CD14-positive monocyte (primary cell): ENCODE results near the gene IER5L. TPM values are rescaled to one million over a fixed set of nuclear protein-coding genes. Genes with fewer than 3 reads are reported as not detected.

Experiments
- DNase-seq, 3 donors: peaks; one replicate each; pipeline ENCODE4 v3.0.0-alpha.2; 2011 to 2022
- H2AFZ ChIP-seq: 2 replicates; pipeline ENCODE4 v1.6.0; 2012; ENCODE audit warnings: mild to moderate bottlenecking, low read depth, low read length, inconsistent platforms; ENCODE audit not compliant: insufficient read depth, poor library complexity, severe bottlenecking
- H3K27ac ChIP-seq, 2 donors: 1 replicate in 1 of 2; 2 replicates in 1 of 2; pipeline ENCODE4 v1.5.1; 2012 to 2013; ENCODE audit warnings: low read length in 2 of 2, control low read depth in 1 of 2, inconsistent platforms in 1 of 2, low read depth in 1 of 2, mild to moderate bottlenecking in 1 of 2
- H3K27me3 ChIP-seq, 2 donors: one replicate each; pipeline versions ENCODE4 v1.6.0 to v1.6.1; 2011 to 2013; ENCODE audit warnings: low read length in 2 of 2; ENCODE audit not compliant: control insufficient read depth in 2 of 2, insufficient read depth in 2 of 2
- H3K36me3 ChIP-seq, 2 donors: replicated peaks in 1 of 2; 1 replicate in 1 of 2; 2 replicates in 1 of 2; pipeline versions ENCODE4 v1.5.1 to v1.6.1; 2012 to 2013; ENCODE audit warnings: low read length in 2 of 2, control low read depth in 1 of 2, inconsistent platforms in 1 of 2, mild to moderate bottlenecking in 1 of 2; ENCODE audit not compliant: insufficient read depth in 2 of 2, control insufficient read depth in 1 of 2
- H3K4me1 ChIP-seq, 2 donors: 1 replicate in 1 of 2; 2 replicates in 1 of 2; pipeline versions ENCODE4 v1.5.1 to v1.6.1; 2012 to 2013; ENCODE audit warnings: low read length in 2 of 2, control low read depth in 1 of 2, inconsistent platforms in 1 of 2, mild to moderate bottlenecking in 1 of 2, moderate library complexity in 1 of 2; ENCODE audit not compliant: insufficient read depth in 2 of 2, control insufficient read depth in 1 of 2
- H3K4me2 ChIP-seq: replicated peaks from 2 replicates; pipeline ENCODE3; 2012; ENCODE audit warnings: low read length, moderate library complexity, mild to moderate bottlenecking; ENCODE audit not compliant: poor library complexity, severe bottlenecking; ENCODE audit errors: extremely low read depth
- H3K4me3 ChIP-seq, 3 experiments: fragments of 200-600 bp in 1 of 3; sonication (generic) in 1 of 3; replicated peaks in 1 of 3; 1 replicate in 2 of 3; 2 replicates in 1 of 3; pipeline ENCODE4 v1.5.1; 2011 to 2013; ENCODE audit warnings: low read length in 3 of 3, mild to moderate bottlenecking in 3 of 3, control low read depth in 2 of 3, low read depth in 2 of 3, inconsistent platforms in 1 of 3, moderate library complexity in 1 of 3
- H3K79me2 ChIP-seq: 2 replicates; pipeline ENCODE4 v1.6.0; 2012; ENCODE audit warnings: mild to moderate bottlenecking, control low read depth, inconsistent platforms, low read length, moderate library complexity; ENCODE audit not compliant: insufficient read depth
- H3K9ac ChIP-seq: 2 replicates; pipeline ENCODE4 v1.6.0; 2017; ENCODE audit warnings: low read length, mild to moderate bottlenecking; ENCODE audit not compliant: insufficient read depth, poor library complexity, severe bottlenecking
- H3K9me3 ChIP-seq, 2 donors: replicated peaks in 1 of 2; 1 replicate in 1 of 2; 2 replicates in 1 of 2; pipeline versions ENCODE4 v1.5.1 to v1.6.1; 2012 to 2013; ENCODE audit warnings: low read length in 2 of 2, control low read depth in 1 of 2; ENCODE audit not compliant: control insufficient read depth in 1 of 2, insufficient read depth in 1 of 2
- H4K20me1 ChIP-seq: 2 replicates; pipeline ENCODE4 v1.6.0; 2012; ENCODE audit warnings: mild to moderate bottlenecking, low read length, control low read depth, moderate library complexity; ENCODE audit not compliant: insufficient read depth
- H3K27ac Mint-ChIP-seq, 7 donors: one replicate each; pipeline ENCODE4 v1.8.0; 2020; ENCODE audit warnings: mild to moderate bottlenecking in 7 of 7, mixed read lengths in 7 of 7, moderate library complexity in 6 of 7, inconsistent platforms in 2 of 7
- H3K27me3 Mint-ChIP-seq, 3 donors: one replicate each; pipeline ENCODE4 v1.8.0; 2021 to 2022; ENCODE audit warnings: low read depth in 3 of 3, mild to moderate bottlenecking in 3 of 3, mixed read lengths in 3 of 3, moderate library complexity in 3 of 3, inconsistent platforms in 1 of 3
- H3K36me3 Mint-ChIP-seq, 2 donors: one replicate each; pipeline ENCODE4 v1.8.0; 2020; ENCODE audit warnings: mixed read lengths in 2 of 2, inconsistent platforms in 1 of 2, mild to moderate bottlenecking in 1 of 2
- H3K4me1 Mint-ChIP-seq: one replicate; pipeline ENCODE4 v1.8.0; 2020; ENCODE audit warnings: mild to moderate bottlenecking, mixed read lengths
- H3K4me3 Mint-ChIP-seq, 2 donors: one replicate each; pipeline ENCODE4 v1.8.0; 2020; ENCODE audit warnings: mild to moderate bottlenecking in 2 of 2, mixed read lengths in 2 of 2, moderate library complexity in 1 of 2
- H3K9me3 Mint-ChIP-seq, 7 donors: one replicate each; pipeline ENCODE4 v1.8.0; 2020 to 2022; ENCODE audit warnings: mixed read lengths in 7 of 7, mild to moderate bottlenecking in 6 of 7, moderate library complexity in 6 of 7, inconsistent platforms in 2 of 7
- WGBS: methylation state at CpG from one replicate; pipeline ENCODE4 v1.1.5; 2013; ENCODE audit warnings: missing lambda C conversion rate; ENCODE audit not compliant: insufficient coverage; 5-methylcytosine and 5-hydroxymethylcytosine counted together
- intact Hi-C, 2 donors: fragments of 100-400 bp; cut with micrococcal nuclease; formaldehyde crosslinking; loops; one replicate each; pipeline versions ENCODE4 v1.15.0 to v1.15.1; 2023
- polyA plus RNA-seq, 3 donors: library from polyadenylated mRNA; depleted of rRNA in 1 of 3; unstranded in 2 of 3; stranded (reverse) in 1 of 3; fragments of 300-500 nt in 2 of 3; fragments of >200 nt in 1 of 3; fragmentation: Illumina TruSeq in 2 of 3; gene quantifications; 1 replicate in 2 of 3; 2 replicates in 1 of 3; pipeline ENCODE4 v1.2.3, GENCODE V29; 2012 to 2021
- TF ChIP-seq, protein P1 (sequence below): fragments of 200-600 bp; IDR thresholded peaks from one replicate; pipeline ENCODE4 v1.8.0; 2022; ENCODE audit warnings: antibody characterized with exemption, mild to moderate bottlenecking

The IER5L gene
- polyA plus RNA-seq, 3 donors = 0.36 to 15.5 (median 0.79) TPM

DNA sequence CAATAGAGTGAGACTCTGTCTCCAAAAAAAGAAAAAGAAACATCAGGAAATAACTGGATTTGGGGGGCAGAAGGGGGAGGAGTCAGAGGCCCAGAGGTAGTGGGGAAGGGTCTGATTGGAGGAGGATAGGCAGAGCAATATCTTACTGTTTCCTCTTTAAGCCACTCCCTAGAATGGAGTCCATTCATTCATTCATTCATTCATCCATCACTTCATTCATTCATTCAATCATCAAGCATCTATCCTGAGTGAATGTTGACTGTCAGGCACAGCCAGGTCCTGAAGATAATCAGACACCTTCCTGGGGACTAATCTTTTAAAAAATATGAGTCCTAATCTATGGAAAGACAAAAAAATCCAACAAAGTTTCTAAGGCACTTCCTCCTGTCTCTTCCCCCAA lies 12.9 kb downstream of the IER5L start:
- TF ChIP-seq, protein P1, sequence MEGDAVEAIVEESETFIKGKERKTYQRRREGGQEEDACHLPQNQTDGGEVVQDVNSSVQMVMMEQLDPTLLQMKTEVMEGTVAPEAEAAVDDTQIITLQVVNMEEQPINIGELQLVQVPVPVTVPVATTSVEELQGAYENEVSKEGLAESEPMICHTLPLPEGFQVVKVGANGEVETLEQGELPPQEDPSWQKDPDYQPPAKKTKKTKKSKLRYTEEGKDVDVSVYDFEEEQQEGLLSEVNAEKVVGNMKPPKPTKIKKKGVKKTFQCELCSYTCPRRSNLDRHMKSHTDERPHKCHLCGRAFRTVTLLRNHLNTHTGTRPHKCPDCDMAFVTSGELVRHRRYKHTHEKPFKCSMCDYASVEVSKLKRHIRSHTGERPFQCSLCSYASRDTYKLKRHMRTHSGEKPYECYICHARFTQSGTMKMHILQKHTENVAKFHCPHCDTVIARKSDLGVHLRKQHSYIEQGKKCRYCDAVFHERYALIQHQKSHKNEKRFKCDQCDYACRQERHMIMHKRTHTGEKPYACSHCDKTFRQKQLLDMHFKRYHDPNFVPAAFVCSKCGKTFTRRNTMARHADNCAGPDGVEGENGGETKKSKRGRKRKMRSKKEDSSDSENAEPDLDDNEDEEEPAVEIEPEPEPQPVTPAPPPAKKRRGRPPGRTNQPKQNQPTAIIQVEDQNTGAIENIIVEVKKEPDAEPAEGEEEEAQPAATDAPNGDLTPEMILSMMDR = no peak
- Mint-ChIP-seq H3K4me1 (peaks cover 69% of the 10 kb centered on the region), H3K36me3 (no peaks in the 10 kb centered on the region), H3K27me3 (peaks cover 0 to 2% (median 0%) of the 10 kb centered on the region in 3 donors), H3K27ac (no peak overlapping the region), H3K4me3 (no peak overlapping the region), H3K9me3 (peaks cover 0 to 4% (median 0%) of the 10 kb centered on the region in 7 donors)
- Histone ChIP-seq H3K9ac (no peak overlapping the region), H2AFZ (no peak overlapping the region), H3K27me3 (no peaks in the 10 kb centered on the region), H3K4me2 (no peak overlapping the region), H3K9me3 (no peaks in the 10 kb centered on the region), H4K20me1 (no peaks in the 10 kb centered on the region), H3K36me3 (no peaks in the 10 kb centered on the region), H3K4me1 (peaks cover 57 to 78% of the 10 kb centered on the region in 2 donors), H3K79me2 (no peaks in the 10 kb centered on the region), H3K27ac (no peak overlapping the region), H3K4me3 (no peak overlapping the region)
- intact Hi-C loops = loop anchor here in 1 of 2 donors (10.0 kb wide), 1 partner anchor 130 kb away; no protein-coding TSS in a partner anchor
- DNase-seq = no peak

DNA sequence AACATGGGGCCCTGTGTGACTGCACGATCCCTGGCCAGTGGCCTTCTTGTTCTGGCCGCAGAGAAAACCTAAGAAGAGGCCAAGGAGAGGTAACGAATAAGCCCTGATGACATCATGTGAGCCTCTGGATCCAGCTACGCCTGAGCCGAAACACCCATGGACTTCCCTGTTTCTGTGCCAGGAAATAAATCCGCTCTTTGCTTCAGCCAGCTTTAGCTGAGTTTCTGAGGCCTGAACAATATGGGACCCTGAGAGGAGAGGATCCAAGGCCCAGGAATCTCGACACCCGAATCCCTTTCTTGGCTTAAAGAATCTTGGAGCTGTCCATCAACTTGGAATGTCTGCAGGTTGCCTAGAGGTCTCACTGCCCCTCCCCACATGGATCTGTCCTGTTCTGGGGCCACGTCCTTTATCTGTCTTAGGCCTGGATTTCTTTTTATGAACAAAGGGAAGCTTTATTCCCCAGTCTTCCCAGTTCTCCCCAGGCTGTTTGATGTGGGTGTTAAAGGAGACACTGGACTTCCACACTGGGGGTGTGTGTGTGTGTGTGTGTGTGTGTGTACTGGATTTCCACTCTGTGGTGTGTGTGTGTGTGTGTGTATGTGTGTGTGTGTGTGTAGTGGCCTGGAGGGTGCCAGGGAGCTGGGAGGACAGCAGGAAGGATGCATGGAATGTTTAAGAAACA lies 13.7 kb downstream of the IER5L start:
- Histone ChIP-seq H3K4me2 (no peak overlapping the region), H3K27ac (no peak overlapping the region), H4K20me1 (no peaks in the 10 kb centered on the region), H3K36me3 (no peaks in the 10 kb centered on the region), H3K9ac (no peak overlapping the region), H3K4me3 (no peak overlapping the region), H3K79me2 (no peaks in the 10 kb centered on the region), H3K9me3 (no peaks in the 10 kb centered on the region), H3K4me1 (peaks cover 54 to 76% of the 10 kb centered on the region in 2 donors), H3K27me3 (no peaks in the 10 kb centered on the region), H2AFZ (no peak overlapping the region)
- WGBS = 63% methylated on average over 8 of the region's 9 CpGs
- no peak overlapping the region for H3K4me3 Mint-ChIP-seq
- H3K4me1 Mint-ChIP-seq = peaks cover 66% of the 10 kb centered on the region
- DNase-seq = peak in 2 of 3 donors; percentile 25 to 39
- peak overlapping the region in 4 of 7 donors; percentile 3 to 49 (median 18) for H3K27ac Mint-ChIP-seq
- TF ChIP-seq, protein P1 = no peak
- H3K9me3 Mint-ChIP-seq = peaks cover 0 to 4% (median 0%) of the 10 kb centered on the region in 7 donors
- H3K27me3 Mint-ChIP-seq = peaks cover 0 to 2% (median 0%) of the 10 kb centered on the region in 3 donors
- intact Hi-C loops = loop anchor here in 1 of 2 donors (10.0 kb wide), 1 partner anchor 130 kb away; no protein-coding TSS in a partner anchor
- no peaks in the 10 kb centered on the region for H3K36me3 Mint-ChIP-seq
